ENCODE data around the gene SELE.

- TF ChIP-seq EGR1 (IDR thresholded peaks at IDR 0.05; ENCODE audit: low read depth in 2 of 2) (peak in 1 of 2 donors; percentile 48), RAD21 (IDR thresholded peaks at IDR 0.05) (peak in 1 of 2 donors; percentile 24), FOXA1 (IDR thresholded peaks at IDR 0.05) (peak; percentile 63), CTCF (IDR thresholded peaks at IDR 0.05; ENCODE audit: low read depth, low read length, missing input control) (no peak), TAF1 (conservative IDR thresholded peaks at IDR 0.05) (peak; percentile 67), MAX (IDR thresholded peaks at IDR 0.05) (peak; percentile 44), GABPA (IDR thresholded peaks at IDR 0.05 in 1 of 2, conservative IDR thresholded peaks at IDR 0.05 in 1 of 2) (no peak), YY1 (IDR thresholded peaks at IDR 0.05) (peak; percentile 87), SP1 (IDR thresholded peaks at IDR 0.05) (peak; percentile 55), JUND (IDR thresholded peaks at IDR 0.05) (no peak), REST (IDR thresholded peaks at IDR 0.05) (peak; percentile 73), HNF4A (conservative IDR thresholded peaks at IDR 0.05) (peak; percentile 57 to 82), NR2F2 (IDR thresholded peaks at IDR 0.05) (peak; percentile 55)
These were observed 31.9 kb upstream of the SELE start for GRCh38 chr1:169765580-169766331.
